ENCODE data around the gene BATF. TPM values are rescaled to one million over a fixed set of nuclear protein-coding genes. Genes with fewer than 3 reads are reported as not detected.

The BATF gene
- total RNA-seq, 1 experiment from 2014 or later, result 0.69 TPM

DNA sequence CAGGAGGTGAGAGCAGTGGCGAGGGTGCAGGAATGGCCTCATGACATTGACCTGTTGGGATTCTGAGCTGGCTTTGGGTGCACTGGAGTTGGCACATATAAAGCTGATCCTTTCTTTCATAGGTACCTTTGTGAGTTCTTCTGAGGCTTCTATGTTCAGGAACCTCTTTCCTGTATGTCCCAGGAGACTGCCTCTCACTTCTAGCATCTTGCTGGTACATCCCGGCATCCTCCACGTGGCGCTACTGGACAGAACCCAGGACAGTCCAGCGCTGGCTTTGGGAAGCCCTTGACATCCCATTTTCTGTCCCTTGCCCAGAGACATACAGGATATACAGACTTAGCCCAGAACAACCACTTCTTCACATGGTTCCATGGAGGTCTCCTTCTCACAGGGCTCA is 44.4 kb upstream of the BATF start:
- POLR2A ChIA-PET, result no interaction called here
- Histone ChIP-seq H3K4me1 (ENCODE audit: control insufficient read depth in 1 of 2, insufficient read depth in 2 of 2, low read length in 2 of 2) (no peaks in the 10 kb centered on the region), H3K27me3 (ENCODE audit: insufficient read depth, low read length) (peaks cover 4% of the 10 kb centered on the region; the same call in 1 of the 2 replicates), H3K36me3 (ENCODE audit: control insufficient read depth in 1 of 2, insufficient read depth in 2 of 2, low read length in 2 of 2) (no peaks in the 10 kb centered on the region), H3K9ac (ENCODE audit: low read length) (no peak overlapping the region), H3K27ac (ENCODE audit: low read depth, low read length) (no peak overlapping the region), H3K4me3 (replicated peaks in 1 of 2; ENCODE audit: low read depth in 1 of 2, low read length in 2 of 2) (no peak overlapping the region), H3K79me2 (ENCODE audit: insufficient read depth, low read length) (no peaks in the 10 kb centered on the region), H3K9me3 (ENCODE audit: control insufficient read depth in 1 of 2, insufficient read depth in 1 of 2, low read depth in 1 of 2, low read length in 2 of 2) (no peaks in the 10 kb centered on the region), H3K4me2 (ENCODE audit: low read length) (no peak overlapping the region), H2AFZ (ENCODE audit: low read depth, low read length, poor library complexity, severe bottlenecking) (no peak overlapping the region), H3K9me2 (ENCODE audit: insufficient read depth) (no peaks in the 10 kb centered on the region), H4K20me1 (ENCODE audit: insufficient read depth) (no peaks in the 10 kb centered on the region)
- DNase-seq (ENCODE audit: low read depth, low spot score) (no peak), ATAC-seq (no peak)
- no peak for TF ChIP-seq YY1 (IDR thresholded peaks at IDR 0.05; ENCODE audit: extremely low read depth, insufficient replicate concordance, low read depth, low read length)
- TF ChIP-seq SRF (IDR thresholded peaks at IDR 0.05; ENCODE audit: low read depth), result no peak
- CTCF ChIA-PET, result no interaction called here
- intact Hi-C loops (cut with micrococcal nuclease), result no loop called here
- RAD21 ChIA-PET (ENCODE audit: low non-redundant PET in 1 of 2, low total read pairs in 2 of 2, uncharacterized antibody in 2 of 2, unreplicated experiment in 2 of 2), result no interaction called here
- BruUV-seq (replicated peaks), result no TSS peak

- no peak for DNase-seq (ENCODE audit: low read depth, low spot score)
- Histone ChIP-seq H3K36me3 (ENCODE audit: control insufficient read depth in 1 of 2, insufficient read depth in 2 of 2, low read length in 2 of 2) (no peaks in the 10 kb centered on the region), H3K79me2 (ENCODE audit: insufficient read depth, low read length) (no peaks in the 10 kb centered on the region), H3K27me3 (ENCODE audit: insufficient read depth, low read length) (peaks cover 4% of the 10 kb centered on the region; the same call in 1 of the 2 replicates), H4K20me1 (ENCODE audit: insufficient read depth) (no peaks in the 10 kb centered on the region), H2AFZ (ENCODE audit: low read depth, low read length, poor library complexity, severe bottlenecking) (no peak overlapping the region), H3K9ac (ENCODE audit: low read length) (no peak overlapping the region), H3K9me2 (ENCODE audit: insufficient read depth) (no peaks in the 10 kb centered on the region), H3K4me3 (replicated peaks in 1 of 2; ENCODE audit: low read depth in 1 of 2, low read length in 2 of 2) (no peak overlapping the region), H3K4me1 (ENCODE audit: control insufficient read depth in 1 of 2, insufficient read depth in 2 of 2, low read length in 2 of 2) (no peaks in the 10 kb centered on the region), H3K9me3 (ENCODE audit: control insufficient read depth in 1 of 2, insufficient read depth in 1 of 2, low read depth in 1 of 2, low read length in 2 of 2) (no peaks in the 10 kb centered on the region), H3K27ac (ENCODE audit: low read depth, low read length) (no peak overlapping the region), H3K4me2 (ENCODE audit: low read length) (no peak overlapping the region)
- ChIA-PET POLR2A (no interaction called here), CTCF (no interaction called here), RAD21 (ENCODE audit: low non-redundant PET in 1 of 2, low total read pairs in 2 of 2, uncharacterized antibody in 2 of 2, unreplicated experiment in 2 of 2) (no interaction called here)
- BruUV-seq (replicated peaks), result no TSS peak
- no peak for ATAC-seq
- intact Hi-C loops (cut with micrococcal nuclease), result no loop called here
- TF ChIP-seq SIN3A (IDR thresholded peaks at IDR 0.05; ENCODE audit: low read depth), result no peak
- no peak for TF ChIP-seq EZH2 (IDR thresholded peaks at IDR 0.05)
- no peak for TF ChIP-seq EGR1 (IDR thresholded peaks at IDR 0.05; ENCODE audit: low read depth)
Observed at GRCh38 chr14:75479770-75480600, 42.3 kb upstream of the BATF start.
